CD8-positive, alpha-beta memory T cell (primary cell): ENCODE results near the gene B3GALT5. TPM values are rescaled to one million over a fixed set of nuclear protein-coding genes. Genes with fewer than 3 reads are reported as not detected.
A peak's percentile ranks its signal among the peaks of the same experiment; 100 is the strongest.

Experiments used
- CTCF ChIA-PET: fragments of 350-600 bp; sonication (Branson Sonifier 250); formaldehyde crosslinking; loops from one replicate; lab custom pipeline; 2021; ENCODE audit warnings: antibody characterized with exemption; lab: Charles Lee
- POLR2A ChIA-PET: fragments of 350-600 bp; sonication (Branson Sonifier 250); formaldehyde crosslinking; loops from one replicate; lab custom pipeline; 2021; ENCODE audit warnings: antibody characterized with exemption; lab: Charles Lee
- DNase-seq, 5 donors: peaks; one replicate each; pipeline versions ENCODE4 v3.0.0 to v3.0.0-alpha.2; 2020 to 2022; ENCODE audit warnings: mixed read lengths in 1 of 5
- H3K27ac ChIP-seq: one replicate; pipeline ENCODE4 v1.7.0; 2013; ENCODE audit warnings: low read depth, mild to moderate bottlenecking, low read length, moderate library complexity
- H3K27me3 ChIP-seq: 2 replicates; pipeline ENCODE4 v1.7.0; 2013; ENCODE audit warnings: low read length, mild to moderate bottlenecking; ENCODE audit not compliant: insufficient read depth, poor library complexity, severe bottlenecking
- H3K36me3 ChIP-seq: 2 replicates; pipeline ENCODE4 v1.7.0; 2013; ENCODE audit warnings: mild to moderate bottlenecking, low read length, moderate library complexity; ENCODE audit not compliant: insufficient read depth
- H3K4me1 ChIP-seq: 2 replicates; pipeline ENCODE4 v1.7.0; 2013; ENCODE audit warnings: mild to moderate bottlenecking, low read length, moderate library complexity; ENCODE audit not compliant: insufficient read depth
- H3K4me3 ChIP-seq: 2 replicates; pipeline ENCODE4 v1.7.0; 2013; ENCODE audit warnings: mild to moderate bottlenecking, low read length
- H3K9me3 ChIP-seq: 2 replicates; pipeline ENCODE4 v1.7.0; 2013; ENCODE audit warnings: mild to moderate bottlenecking, low read length
- H3K27ac Mint-ChIP-seq, 8 donors: one replicate each; pipeline ENCODE4 v1.8.0; 2020 to 2021; ENCODE audit warnings: mixed read lengths in 8 of 8, mild to moderate bottlenecking in 6 of 8, inconsistent platforms in 3 of 8, moderate library complexity in 3 of 8
- H3K27me3 Mint-ChIP-seq, 2 donors: one replicate each; pipeline ENCODE4 v1.8.0; 2020 to 2021; ENCODE audit warnings: mixed read lengths in 2 of 2, mild to moderate bottlenecking in 1 of 2, moderate library complexity in 1 of 2
- H3K36me3 Mint-ChIP-seq, 3 donors: one replicate each; pipeline ENCODE4 v1.8.0; 2020 to 2021; ENCODE audit warnings: mixed read lengths in 3 of 3, inconsistent platforms in 1 of 3, mild to moderate bottlenecking in 1 of 3
- H3K4me1 Mint-ChIP-seq, 3 donors: one replicate each; pipeline ENCODE4 v1.8.0; 2020 to 2021; ENCODE audit warnings: mixed read lengths in 3 of 3, inconsistent platforms in 1 of 3, mild to moderate bottlenecking in 1 of 3
- H3K4me3 Mint-ChIP-seq, 7 donors: one replicate each; pipeline ENCODE4 v1.8.0; 2020 to 2021; ENCODE audit warnings: mixed read lengths in 7 of 7, mild to moderate bottlenecking in 6 of 7, moderate library complexity in 4 of 7, inconsistent platforms in 2 of 7
- H3K9me3 Mint-ChIP-seq, 5 donors: one replicate each; pipeline ENCODE4 v1.8.0; 2020 to 2022; ENCODE audit warnings: mixed read lengths in 5 of 5, mild to moderate bottlenecking in 3 of 5, moderate library complexity in 2 of 5, inconsistent platforms in 1 of 5
- polyA plus RNA-seq: library from polyadenylated mRNA; unstranded; fragments of 300-500 nt; fragmentation: Illumina TruSeq; gene quantifications from one replicate; pipeline ENCODE4 v1.2.3, GENCODE V29; 2021
- total RNA-seq, 2 experiments: library from RNA; stranded (reverse); gene quantifications; one replicate each; pipeline ENCODE4 v1.2.3, GENCODE V29; 2021

The B3GALT5 gene
- total and polyA plus RNA-seq, 3 experiments from 2014 or later: not detected

DNA sequence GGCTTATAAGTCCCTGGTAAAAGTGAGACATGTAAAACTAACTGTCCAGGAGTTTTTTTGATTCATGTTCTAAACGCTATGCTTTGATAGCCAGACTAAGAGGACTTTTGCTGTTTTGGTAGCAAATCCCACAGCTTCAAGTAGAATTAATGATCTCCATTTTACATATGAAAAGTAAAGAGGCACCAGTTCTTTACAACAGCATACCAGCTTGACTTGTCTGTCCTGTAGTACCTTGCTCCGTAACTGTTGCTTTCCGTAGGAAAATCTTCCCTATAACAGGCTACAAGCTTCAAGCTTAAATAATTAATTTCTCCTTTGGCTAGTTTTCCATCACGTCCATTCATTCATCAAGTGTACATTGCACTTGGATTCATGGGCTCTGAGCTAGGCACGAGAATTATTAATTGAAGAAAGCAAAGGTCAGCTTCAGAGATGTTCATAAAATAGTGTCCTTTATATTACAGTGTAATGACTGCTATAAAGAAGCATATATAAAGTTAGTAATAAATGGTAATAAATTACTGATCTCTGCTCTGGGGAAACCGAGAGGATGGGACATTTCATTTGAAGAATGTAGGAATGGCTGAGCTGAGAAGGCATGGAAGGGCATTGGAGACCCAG lies 29.2 kb downstream of the B3GALT5 start:
- no peak overlapping the region for H3K27ac ChIP-seq
- no peaks in the 10 kb centered on the region for H3K27me3 ChIP-seq
- H3K4me1 Mint-ChIP-seq: no peaks in the 10 kb centered on the region
- H3K4me3 ChIP-seq: no peak overlapping the region
- no peaks in the 10 kb centered on the region for H3K36me3 ChIP-seq
- H3K9me3 Mint-ChIP-seq: peaks cover 0 to 4% (median 3%) of the 10 kb centered on the region in 5 donors
- no peaks in the 10 kb centered on the region for H3K36me3 Mint-ChIP-seq
- no peaks in the 10 kb centered on the region for H3K9me3 ChIP-seq
- POLR2A ChIA-PET: no interaction called here
- no peak for DNase-seq
- H3K27me3 Mint-ChIP-seq: peaks cover 7 to 9% of the 10 kb centered on the region in 2 donors
- H3K4me3 Mint-ChIP-seq: no peak overlapping the region
- CTCF ChIA-PET: interaction anchor here (0.7 kb wide), 1 partner anchor 9 kb away, joined by 3 read pairs; no protein-coding TSS in a partner anchor
- peak overlapping the region in 1 of 8 donors; percentile 8 for H3K27ac Mint-ChIP-seq
- no peaks in the 10 kb centered on the region for H3K4me1 ChIP-seq

DNA sequence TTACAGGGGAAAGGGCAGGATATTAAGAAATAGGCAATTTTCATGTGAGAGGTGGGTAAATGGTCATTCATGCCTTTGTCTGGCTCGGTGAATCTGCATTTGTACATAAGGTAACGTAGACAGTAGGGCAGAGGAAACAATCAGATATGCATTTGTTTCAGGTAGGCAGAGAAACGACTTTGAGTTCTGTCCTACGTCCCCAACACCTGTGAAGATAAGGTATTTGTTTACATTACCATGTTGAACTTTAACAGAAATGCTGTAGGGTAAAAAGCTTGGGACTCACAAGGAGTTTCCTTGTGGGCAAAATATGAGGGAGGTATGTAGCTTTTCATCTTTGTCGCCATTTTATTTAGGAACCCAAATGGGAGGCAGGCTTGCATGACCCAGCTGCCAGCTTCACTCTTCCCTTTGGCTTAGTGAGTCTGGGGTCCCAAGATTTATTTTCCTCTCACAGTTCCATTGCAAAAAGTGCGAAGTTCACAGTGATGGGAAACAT lies 31.4 kb downstream of the B3GALT5 start:
- CTCF ChIA-PET: interaction anchor here (1.2 kb wide), 1 partner anchor 10 kb away, joined by 3 read pairs; no protein-coding TSS in a partner anchor
- H3K27me3 Mint-ChIP-seq: peaks cover 0 to 4% of the 10 kb centered on the region in 2 donors
- no peak overlapping the region for H3K27ac Mint-ChIP-seq
- H3K36me3 Mint-ChIP-seq: no peaks in the 10 kb centered on the region
- no peak for DNase-seq
- H3K4me1 Mint-ChIP-seq: no peaks in the 10 kb centered on the region
- H3K9me3 ChIP-seq: no peaks in the 10 kb centered on the region
- H3K36me3 ChIP-seq: no peaks in the 10 kb centered on the region
- POLR2A ChIA-PET: no interaction called here
- no peak overlapping the region for H3K4me3 ChIP-seq
- H3K4me1 ChIP-seq: no peaks in the 10 kb centered on the region
- H3K27ac ChIP-seq: no peak overlapping the region
- H3K27me3 ChIP-seq: no peaks in the 10 kb centered on the region
- no peak overlapping the region for H3K4me3 Mint-ChIP-seq
- H3K9me3 Mint-ChIP-seq: peaks cover 0 to 3% (median 0%) of the 10 kb centered on the region in 5 donors

DNA sequence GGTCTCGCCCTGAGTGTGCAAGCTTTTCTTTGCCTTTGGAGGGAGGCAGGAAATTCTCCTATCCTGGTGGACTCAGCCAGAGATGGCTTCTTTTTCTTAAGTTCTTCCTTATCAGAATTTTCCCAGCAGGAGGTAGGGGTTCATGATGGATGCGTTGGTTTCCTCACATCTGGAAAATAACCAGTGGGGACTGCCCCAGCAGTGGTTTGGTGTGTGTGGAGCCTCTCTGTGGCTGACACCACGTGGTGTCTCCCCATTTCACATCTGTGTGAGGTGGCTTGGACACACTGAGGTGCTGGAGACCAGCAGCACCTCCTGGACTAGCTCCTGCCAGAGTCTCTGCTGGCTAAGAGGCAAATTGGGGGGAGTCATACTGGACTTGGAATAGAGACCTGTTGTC lies 32.6 kb downstream of the B3GALT5 start:
- H3K9me3 Mint-ChIP-seq: peaks cover 0 to 3% (median 0%) of the 10 kb centered on the region in 5 donors
- peaks cover 0 to 4% of the 10 kb centered on the region in 2 donors for H3K27me3 Mint-ChIP-seq
- Histone ChIP-seq H3K36me3 (no peaks in the 10 kb centered on the region), H3K4me3 (no peak overlapping the region), H3K27me3 (no peaks in the 10 kb centered on the region), H3K27ac (no peak overlapping the region), H3K4me1 (no peaks in the 10 kb centered on the region), H3K9me3 (no peaks in the 10 kb centered on the region)
- H3K4me3 Mint-ChIP-seq: no peak overlapping the region
- no peak for DNase-seq
- no peaks in the 10 kb centered on the region for H3K36me3 Mint-ChIP-seq
- CTCF ChIA-PET: no interaction called here
- no peak overlapping the region for H3K27ac Mint-ChIP-seq
- H3K4me1 Mint-ChIP-seq: no peaks in the 10 kb centered on the region
- POLR2A ChIA-PET: no interaction called here

- ChIA-PET POLR2A (no interaction called here), CTCF (no interaction called here)
- H3K4me3 ChIP-seq: no peak overlapping the region
Observed at GRCh38 chr21:39647476-39647875, 34.7 kb downstream of the B3GALT5 start.

GRCh38 chr21:39648879-39649278 lies 36.1 kb downstream of the B3GALT5 start:
- peaks cover 9 to 22% (median 12%) of the 10 kb centered on the region in 5 donors for H3K9me3 Mint-ChIP-seq
- H3K27ac Mint-ChIP-seq: no peak overlapping the region
- ChIA-PET CTCF (no interaction called here), POLR2A (no interaction called here)
- H3K36me3 Mint-ChIP-seq: no peaks in the 10 kb centered on the region
- Histone ChIP-seq H3K27me3 (no peaks in the 10 kb centered on the region), H3K9me3 (no peaks in the 10 kb centered on the region), H3K4me3 (no peak overlapping the region), H3K36me3 (no peaks in the 10 kb centered on the region), H3K4me1 (no peaks in the 10 kb centered on the region), H3K27ac (no peak overlapping the region)
- H3K27me3 Mint-ChIP-seq: peaks cover 0 to 6% of the 10 kb centered on the region in 2 donors
- no peak overlapping the region for H3K4me3 Mint-ChIP-seq
- no peaks in the 10 kb centered on the region for H3K4me1 Mint-ChIP-seq
- DNase-seq: no peak

More at GRCh38 chr21:39647476-39647875, 34.7 kb downstream of the B3GALT5 start:
- no peaks in the 10 kb centered on the region for H3K27me3 ChIP-seq
- no peaks in the 10 kb centered on the region for H3K9me3 ChIP-seq
- no peaks in the 10 kb centered on the region for H3K36me3 ChIP-seq
- H3K9me3 Mint-ChIP-seq: peaks cover 0 to 11% (median 3%) of the 10 kb centered on the region in 5 donors
- peak in 1 of 5 donors; percentile 4 for DNase-seq
- H3K4me1 ChIP-seq: no peaks in the 10 kb centered on the region
- peaks cover 0 to 6% of the 10 kb centered on the region in 2 donors for H3K27me3 Mint-ChIP-seq
- no peaks in the 10 kb centered on the region for H3K4me1 Mint-ChIP-seq
- no peak overlapping the region for H3K4me3 Mint-ChIP-seq
- H3K36me3 Mint-ChIP-seq: no peaks in the 10 kb centered on the region
- no peak overlapping the region for H3K27ac ChIP-seq
- no peak overlapping the region for H3K27ac Mint-ChIP-seq

DNA sequence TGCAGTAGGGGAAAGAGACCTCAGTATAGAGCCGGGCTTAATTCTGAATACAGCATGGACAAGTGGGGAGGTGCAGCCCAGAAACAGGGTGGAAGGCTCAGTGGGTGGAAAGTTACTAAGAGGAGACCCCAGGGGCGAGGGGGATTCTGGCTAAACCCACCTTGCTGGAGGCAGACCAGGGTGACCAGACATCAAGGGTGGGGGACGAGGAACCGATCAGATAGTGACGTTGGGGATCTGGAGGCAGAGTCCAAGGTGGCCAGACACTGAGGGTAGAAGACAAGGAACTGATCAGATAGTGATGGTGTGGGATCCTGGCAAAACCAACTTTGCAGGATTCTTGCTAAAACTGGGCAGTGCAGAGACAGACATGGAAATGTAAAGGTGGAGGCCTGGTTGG lies 36.8 kb downstream of the B3GALT5 start:
- Histone ChIP-seq H3K27ac (no peak overlapping the region), H3K36me3 (no peaks in the 10 kb centered on the region), H3K9me3 (no peaks in the 10 kb centered on the region), H3K4me3 (no peak overlapping the region), H3K27me3 (no peaks in the 10 kb centered on the region), H3K4me1 (no peaks in the 10 kb centered on the region)
- H3K36me3 Mint-ChIP-seq: peaks cover 0 to 2% (median 0%) of the 10 kb centered on the region in 3 donors
- H3K4me3 Mint-ChIP-seq: no peak overlapping the region
- H3K9me3 Mint-ChIP-seq: peaks cover 14 to 26% (median 18%) of the 10 kb centered on the region in 5 donors
- ChIA-PET CTCF (no interaction called here), POLR2A (no interaction called here)
- H3K27ac Mint-ChIP-seq: no peak overlapping the region
- no peak for DNase-seq
- no peaks in the 10 kb centered on the region for H3K4me1 Mint-ChIP-seq
- H3K27me3 Mint-ChIP-seq: peaks cover 0 to 6% of the 10 kb centered on the region in 2 donors

- Mint-ChIP-seq H3K27ac (no peak overlapping the region), H3K27me3 (peaks cover 0 to 6% of the 10 kb centered on the region in 2 donors), H3K36me3 (peaks cover 0 to 6% (median 0%) of the 10 kb centered on the region in 3 donors), H3K4me3 (no peak overlapping the region), H3K9me3 (peaks cover 14 to 28% (median 22%) of the 10 kb centered on the region in 5 donors), H3K4me1 (no peaks in the 10 kb centered on the region)
- Histone ChIP-seq H3K36me3 (no peaks in the 10 kb centered on the region), H3K4me1 (no peaks in the 10 kb centered on the region), H3K4me3 (no peak overlapping the region), H3K9me3 (no peaks in the 10 kb centered on the region), H3K27me3 (no peaks in the 10 kb centered on the region), H3K27ac (no peak overlapping the region)
- no peak for DNase-seq
- ChIA-PET CTCF (no interaction called here), POLR2A (no interaction called here)
Observed at GRCh38 chr21:39650306-39650705, 37.6 kb downstream of the B3GALT5 start.

DNA sequence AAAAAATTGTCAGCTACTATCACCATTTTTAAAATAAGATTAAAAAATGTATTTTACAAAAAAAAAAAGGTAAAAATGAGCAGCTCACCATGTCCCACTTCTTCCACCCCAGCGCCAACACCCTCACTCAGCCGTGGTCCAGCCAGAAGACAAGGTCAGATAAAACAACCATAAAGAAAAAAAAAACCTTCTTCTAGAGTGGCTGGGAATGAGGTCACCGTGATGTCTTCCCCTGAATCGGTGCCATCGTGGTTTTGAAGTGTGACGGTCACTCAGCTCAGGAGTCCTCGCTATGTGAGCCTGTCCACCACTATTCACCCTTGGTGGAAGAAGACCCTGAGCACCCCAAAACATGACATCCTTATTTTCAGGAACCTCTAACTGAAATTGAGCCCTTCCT lies 38.1 kb downstream of the B3GALT5 start:
- H3K36me3 ChIP-seq: no peaks in the 10 kb centered on the region
- H3K4me3 ChIP-seq: no peak overlapping the region
- ChIA-PET CTCF (no interaction called here), POLR2A (no interaction called here)
- H3K4me3 Mint-ChIP-seq: no peak overlapping the region
- no peaks in the 10 kb centered on the region for H3K27me3 ChIP-seq
- H3K9me3 Mint-ChIP-seq: peaks cover 14 to 28% (median 22%) of the 10 kb centered on the region in 5 donors
- no peak overlapping the region for H3K27ac ChIP-seq
- H3K4me1 ChIP-seq: no peaks in the 10 kb centered on the region
- H3K36me3 Mint-ChIP-seq: peaks cover 0 to 6% (median 0%) of the 10 kb centered on the region in 3 donors
- H3K4me1 Mint-ChIP-seq: no peaks in the 10 kb centered on the region
- DNase-seq: no peak
- no peak overlapping the region for H3K27ac Mint-ChIP-seq
- no peaks in the 10 kb centered on the region for H3K9me3 ChIP-seq
- peaks cover 0 to 6% of the 10 kb centered on the region in 2 donors for H3K27me3 Mint-ChIP-seq
